ENCODE measurements around the gene STAMBPL1.
"Not testable (repeated sequence)": the region's sequence is repeated elsewhere in the genome, so short reads cannot be mapped to it uniquely, and the experiment has no call there.

The STAMBPL1 gene

GRCh38 chr10:88879534-88880281 is at the start of gene STAMBPL1:
STAMBPL1 (plus strand) TSS chr10:88880245; CDS start chr10:88901709, 21,464 bp downstream.
- peak; percentile 83 for DNase-seq

GRCh38 chr10:88830643-88831268 is 49.3 kb upstream of the STAMBPL1 start:
- DNase-seq = no peak

GRCh38 chr10:88831709-88832108 is 48.3 kb upstream of the STAMBPL1 start:
- peak; percentile 77 for DNase-seq

- no peak for DNase-seq
Observed at GRCh38 chr10:88832376-88832775, 47.7 kb upstream of the STAMBPL1 start.

DNA sequence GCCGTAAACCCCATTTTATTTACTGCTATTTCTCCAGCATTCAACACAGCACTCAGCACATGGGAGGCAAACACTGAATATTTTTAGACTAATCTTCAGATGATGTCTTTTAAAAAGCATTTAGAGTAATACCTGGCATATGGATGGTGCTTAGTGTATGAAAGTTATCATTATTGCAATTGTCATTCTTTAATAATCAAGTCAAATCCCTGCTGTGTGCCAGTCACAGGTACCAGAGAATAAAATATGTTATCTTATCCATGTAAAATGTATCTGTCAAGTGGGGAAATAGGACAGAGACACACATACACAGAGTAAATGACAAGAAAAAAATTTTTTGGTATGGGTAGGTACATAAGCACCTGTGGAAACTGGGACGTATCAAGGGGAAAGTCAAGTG is 46.9 kb upstream of the STAMBPL1 start:
- no peak for DNase-seq

GRCh38 chr10:88833723-88834122 is 46.3 kb upstream of the STAMBPL1 start:
- DNase-seq = peak; percentile 24

DNA sequence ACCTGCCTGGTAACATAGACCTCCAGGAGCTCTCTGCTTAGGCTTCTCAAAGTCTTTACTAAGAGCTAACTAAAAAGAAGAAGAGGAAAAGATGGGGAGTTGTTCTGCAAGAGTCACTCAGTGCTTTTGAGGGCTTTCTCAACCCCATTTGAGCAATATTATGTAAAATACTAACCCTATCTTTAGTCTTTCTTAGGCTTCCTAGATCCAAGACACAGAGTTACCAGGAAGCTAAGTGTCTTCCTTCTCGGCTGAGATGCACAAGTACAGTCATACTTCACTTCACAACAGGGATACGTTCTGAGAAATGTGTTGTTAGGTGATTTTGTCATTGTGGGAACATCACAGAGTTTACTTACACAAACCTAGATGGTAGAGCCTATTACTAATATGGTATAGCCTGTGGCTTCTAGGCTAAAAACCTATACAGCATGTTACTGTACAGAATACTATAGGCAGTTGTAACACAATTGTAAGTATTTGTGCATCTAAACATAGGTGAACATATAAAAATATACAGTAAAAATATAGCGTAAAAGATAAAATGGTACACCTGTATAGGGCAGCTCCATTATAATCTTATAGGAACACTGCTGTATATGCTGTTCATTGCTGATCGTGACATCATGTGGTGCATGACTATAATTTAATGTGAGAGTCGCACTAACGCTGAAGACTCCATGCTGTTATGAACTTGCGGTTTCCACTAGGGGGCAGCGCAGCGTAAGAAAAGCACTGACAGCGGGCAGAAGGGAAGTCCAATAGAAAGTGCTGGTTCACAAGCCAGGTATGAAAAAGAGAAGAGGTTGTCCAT is 44.7 kb upstream of the STAMBPL1 start:
- peak; percentile 89 for DNase-seq

GRCh38 chr10:88835910-88836221 is 44.2 kb upstream of the STAMBPL1 start:
- no peak for DNase-seq

DNA sequence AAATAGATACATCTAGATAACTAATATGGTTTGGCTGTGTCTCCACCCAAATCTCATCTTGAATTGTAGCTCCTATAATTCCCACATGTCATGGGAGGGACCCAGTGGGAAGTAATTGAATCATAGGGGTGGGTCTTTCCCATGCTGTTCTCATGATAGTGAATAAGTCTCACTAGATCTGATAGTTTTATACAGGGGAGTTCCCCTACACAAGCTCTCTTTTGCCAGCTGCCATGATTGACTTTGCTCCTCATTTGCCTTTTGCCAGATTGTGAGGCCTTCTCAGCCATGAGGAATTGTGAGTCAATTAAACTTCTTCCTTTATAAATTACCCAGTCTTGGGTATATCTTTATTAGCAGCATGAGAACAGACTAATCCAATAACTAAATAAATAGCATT is 42.4 kb upstream of the STAMBPL1 start:
- not testable (repeated sequence) for DNase-seq

DNA sequence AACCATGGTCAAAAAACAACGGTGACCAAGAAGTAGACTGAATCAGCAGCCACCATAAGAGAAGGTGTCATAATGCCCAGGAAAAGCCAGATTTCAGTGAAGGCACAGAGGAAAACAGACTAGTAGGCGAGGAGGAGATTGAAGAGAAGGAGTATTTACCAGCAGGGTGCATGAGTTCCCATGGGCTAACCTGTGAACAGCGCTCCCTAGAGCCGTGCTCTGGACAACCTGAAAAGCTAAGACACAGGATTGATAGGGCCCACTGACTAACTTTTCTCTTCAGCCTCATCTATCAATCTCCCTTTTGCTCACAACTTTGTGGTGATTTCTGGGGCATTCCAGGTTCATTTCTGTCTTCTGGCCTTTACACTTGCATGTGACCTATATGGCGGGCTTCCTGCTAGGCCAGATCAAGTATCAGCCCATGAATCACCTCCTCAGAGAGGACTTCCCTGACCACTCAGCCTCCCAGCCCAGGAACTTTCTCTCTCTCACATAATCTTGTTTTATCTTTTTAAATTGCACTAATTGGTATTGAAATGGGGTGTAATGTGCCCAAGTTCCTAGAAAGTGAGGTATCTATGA is 41.2 kb upstream of the STAMBPL1 start:
- no peak for DNase-seq

DNA sequence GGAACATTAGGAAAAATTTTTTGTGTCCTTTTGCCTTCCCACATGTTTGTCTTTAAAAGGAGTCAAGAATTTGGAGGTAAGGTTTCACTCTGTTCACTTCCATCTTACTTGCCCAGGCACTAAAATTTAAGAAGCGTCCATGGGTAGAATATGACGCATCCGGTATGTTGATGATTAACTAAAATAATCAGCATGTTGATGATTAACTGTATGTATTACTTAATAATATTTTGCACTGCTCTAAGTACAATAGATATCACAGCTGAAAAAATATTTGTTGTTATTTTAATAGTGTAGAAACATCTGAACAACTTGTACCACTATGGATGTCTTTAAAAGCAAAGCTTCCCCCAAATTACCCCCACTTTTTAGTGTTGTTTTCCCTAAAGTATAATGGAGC is 39.9 kb upstream of the STAMBPL1 start:
- no peak for DNase-seq

DNA sequence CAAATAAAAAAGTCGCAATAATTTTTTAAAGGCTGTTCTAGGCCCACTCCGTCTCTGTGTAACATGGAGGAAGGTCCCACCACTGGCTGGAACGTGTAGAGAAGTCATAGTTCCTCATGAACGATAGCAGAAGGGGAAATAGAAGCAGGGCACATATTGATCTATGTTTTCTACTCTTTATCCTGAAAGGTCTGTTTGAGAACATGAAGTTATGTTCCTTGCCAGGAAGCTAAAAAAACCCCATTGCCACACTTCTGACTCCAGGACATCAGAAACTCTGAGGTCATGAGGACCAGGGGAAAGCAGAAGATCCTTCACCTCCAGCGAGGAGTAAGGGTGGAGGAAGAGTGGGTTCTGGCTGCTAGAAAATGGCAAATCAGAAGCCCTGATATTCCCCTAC is 39.2 kb upstream of the STAMBPL1 start:
- DNase-seq = no peak

GRCh38 chr10:88841316-88842111 is 38.5 kb upstream of the STAMBPL1 start:
- DNase-seq = no peak

DNA sequence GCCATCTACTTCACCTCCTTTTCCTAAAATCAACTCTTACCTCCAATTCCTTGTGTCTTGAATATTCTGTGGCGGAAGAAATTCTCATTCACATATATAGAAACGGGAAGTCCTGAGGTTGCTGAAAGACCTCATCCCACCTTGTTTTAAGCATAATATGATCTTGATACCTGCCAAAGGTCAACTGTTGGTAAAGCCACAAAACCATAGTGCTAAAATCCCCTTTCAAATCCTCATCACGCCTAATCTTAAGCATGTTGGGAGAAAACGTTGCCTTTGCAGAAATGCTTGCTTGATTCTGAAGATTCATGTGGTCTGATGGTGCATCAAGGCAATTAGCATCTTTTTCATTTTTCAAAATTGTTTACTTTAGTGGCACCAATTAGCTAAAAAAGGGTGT is 36.9 kb upstream of the STAMBPL1 start:
- no peak for DNase-seq

DNA sequence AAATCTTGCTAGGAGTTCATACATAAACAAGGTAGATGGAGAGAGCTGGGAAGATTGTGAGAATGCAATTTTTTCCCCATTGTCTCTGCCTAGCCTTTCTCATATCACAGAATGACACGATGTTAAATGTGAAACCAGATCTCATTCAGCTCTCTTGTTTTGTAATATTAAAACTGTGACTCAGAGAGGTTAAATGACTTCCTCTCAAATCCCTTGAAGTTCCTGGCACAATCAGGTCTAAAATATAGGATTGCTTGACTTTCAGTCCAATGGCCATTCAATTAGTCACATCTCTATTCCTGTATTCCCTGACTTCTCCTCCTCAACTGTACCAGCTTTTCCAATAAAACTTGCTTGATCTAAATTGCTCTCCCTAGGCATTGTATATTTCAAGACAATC is 31.5 kb upstream of the STAMBPL1 start:
- no peak for DNase-seq

GRCh38 chr10:88849234-88849633 is 30.8 kb upstream of the STAMBPL1 start:
- DNase-seq = no peak

- DNase-seq = no peak
Observed at GRCh38 chr10:88850712-88851111, 29.3 kb upstream of the STAMBPL1 start.

DNA sequence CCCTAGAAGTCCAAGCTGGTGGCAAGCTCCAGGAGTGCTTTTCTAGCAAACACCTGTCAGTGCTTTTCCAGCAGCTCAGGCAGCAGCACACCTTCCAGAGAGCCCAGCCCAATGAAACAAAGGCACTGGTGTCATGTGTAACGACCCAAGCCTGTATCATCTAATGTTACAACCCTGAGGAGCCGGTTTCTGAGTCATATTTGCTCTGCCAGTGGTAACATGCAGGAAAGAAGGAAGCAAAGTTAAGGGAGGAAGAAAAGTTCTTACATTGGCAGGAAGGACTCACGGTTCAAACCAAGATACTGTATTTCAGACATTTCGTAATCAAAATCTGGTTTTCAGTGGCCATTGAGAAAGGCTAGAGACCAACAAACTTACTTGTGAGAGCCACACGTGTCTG is 28.3 kb upstream of the STAMBPL1 start, which contains the start of gene ANKRD22:
TSS of gene ANKRD22 (minus strand) at position 139 of the 400 bp plus-strand sequence. CDS start 237 bp downstream, outside the sequence.
- no peak for DNase-seq

- no peak for DNase-seq
Observed at GRCh38 chr10:88852327-88852726, 27.7 kb upstream of the STAMBPL1 start.

DNA sequence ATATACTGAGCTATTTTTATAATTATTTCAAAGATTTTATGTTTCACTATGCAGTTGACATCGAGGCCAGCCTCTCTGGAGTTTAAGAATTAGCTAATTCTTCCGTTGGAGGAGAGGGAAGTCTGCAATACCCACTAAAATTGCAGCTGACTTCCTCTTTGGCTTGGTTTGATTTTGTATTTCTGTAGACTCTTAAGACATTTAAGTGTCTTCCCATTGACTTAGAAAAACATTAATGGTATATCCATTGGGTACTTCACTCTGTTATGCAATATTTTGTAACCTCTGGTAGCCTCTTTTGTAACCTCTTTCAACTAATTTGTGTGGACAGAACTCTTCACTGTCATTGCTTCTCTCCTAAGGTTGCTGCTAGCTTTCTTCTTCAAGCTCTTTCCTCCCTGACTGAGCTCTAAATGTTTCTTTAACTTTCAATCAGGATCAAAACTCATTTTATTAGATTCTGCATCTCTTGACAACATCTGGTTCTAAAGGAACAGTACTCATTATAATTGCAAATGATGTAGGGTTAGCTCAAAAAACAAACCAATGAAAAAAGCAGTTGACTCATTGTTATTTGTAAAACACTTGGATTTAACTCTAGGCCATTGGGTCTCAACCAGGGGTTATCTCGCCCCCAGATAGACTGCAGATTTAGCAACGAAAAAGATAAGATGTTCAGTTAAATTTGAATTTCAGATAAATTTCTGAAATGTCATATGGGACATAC is 26.7 kb upstream of the STAMBPL1 start:
- DNase-seq = no peak

- no peak for DNase-seq
Observed at GRCh38 chr10:88854684-88855083, 25.4 kb upstream of the STAMBPL1 start.

GRCh38 chr10:88857831-88858230 is 22.2 kb upstream of the STAMBPL1 start:
- DNase-seq = no peak

Data from CD4-positive, alpha-beta T cell treated with Interleukin-4 for 4 hours (primary cell).